GM13976 (cell line): Measurements from ENCODE around the gene HDX.
"Not testable (repeated sequence)": the region's sequence is repeated elsewhere in the genome, so short reads cannot be mapped to it uniquely, and the experiment has no call there.

Experiments
- DNase-seq: peaks from one replicate; pipeline ENCODE4 v3.0.0; 2012; ENCODE audit warnings: low spot score
- CTCF ChIP-seq: IDR thresholded peaks from 2 replicates; pipeline ENCODE4 v1.5.1; 2012; ENCODE audit warnings: borderline replicate concordance, mild to moderate bottlenecking; ENCODE audit not compliant: insufficient read depth; ENCODE audit errors: extremely low read depth, missing control alignments, control extremely low read depth
- in situ Hi-C: fragments of 300-500 bp; cut with MboI; formaldehyde crosslinking; loops from one replicate; pipeline ENCODE4 v1.12.0; 2022; ENCODE audit warnings: low sequenced_read_pairs, mixed read lengths, inconsistent platforms; ENCODE audit not compliant: unreplicated experiment

Gene HDX

GRCh38 chrX:84320023-84320422, 182.2 kb downstream of the HDX start:
- TF ChIP-seq CTCF: no peak
- no peak for DNase-seq
- in situ Hi-C loops: no loop called here

- in situ Hi-C loops: no loop called here
- TF ChIP-seq CTCF: no peak
Measured at GRCh38 chrX:84318661-84319060, 183.6 kb downstream of the HDX start.

GRCh38 chrX:84315946-84316345, 186.3 kb downstream of the HDX start:
- DNase-seq, in situ Hi-C loops: not testable (repeated sequence)

More at GRCh38 chrX:84318661-84319060, 183.6 kb downstream of the HDX start:
- DNase-seq: no peak
